Measurements from ENCODE around the gene CHAC1. TPM values are rescaled to one million over a fixed set of nuclear protein-coding genes. Genes with fewer than 3 reads are reported as not detected.
A peak's percentile ranks its signal among the peaks of the same experiment; 100 is the strongest.

Gene CHAC1
- total and polyA plus RNA-seq, 2 of the 13 experiments (the other 11 are each of a cell fraction or from before 2014, with no cell fraction given) = 0.44 TPM; not detected in 1

- TF ChIP-seq, protein P1, sequence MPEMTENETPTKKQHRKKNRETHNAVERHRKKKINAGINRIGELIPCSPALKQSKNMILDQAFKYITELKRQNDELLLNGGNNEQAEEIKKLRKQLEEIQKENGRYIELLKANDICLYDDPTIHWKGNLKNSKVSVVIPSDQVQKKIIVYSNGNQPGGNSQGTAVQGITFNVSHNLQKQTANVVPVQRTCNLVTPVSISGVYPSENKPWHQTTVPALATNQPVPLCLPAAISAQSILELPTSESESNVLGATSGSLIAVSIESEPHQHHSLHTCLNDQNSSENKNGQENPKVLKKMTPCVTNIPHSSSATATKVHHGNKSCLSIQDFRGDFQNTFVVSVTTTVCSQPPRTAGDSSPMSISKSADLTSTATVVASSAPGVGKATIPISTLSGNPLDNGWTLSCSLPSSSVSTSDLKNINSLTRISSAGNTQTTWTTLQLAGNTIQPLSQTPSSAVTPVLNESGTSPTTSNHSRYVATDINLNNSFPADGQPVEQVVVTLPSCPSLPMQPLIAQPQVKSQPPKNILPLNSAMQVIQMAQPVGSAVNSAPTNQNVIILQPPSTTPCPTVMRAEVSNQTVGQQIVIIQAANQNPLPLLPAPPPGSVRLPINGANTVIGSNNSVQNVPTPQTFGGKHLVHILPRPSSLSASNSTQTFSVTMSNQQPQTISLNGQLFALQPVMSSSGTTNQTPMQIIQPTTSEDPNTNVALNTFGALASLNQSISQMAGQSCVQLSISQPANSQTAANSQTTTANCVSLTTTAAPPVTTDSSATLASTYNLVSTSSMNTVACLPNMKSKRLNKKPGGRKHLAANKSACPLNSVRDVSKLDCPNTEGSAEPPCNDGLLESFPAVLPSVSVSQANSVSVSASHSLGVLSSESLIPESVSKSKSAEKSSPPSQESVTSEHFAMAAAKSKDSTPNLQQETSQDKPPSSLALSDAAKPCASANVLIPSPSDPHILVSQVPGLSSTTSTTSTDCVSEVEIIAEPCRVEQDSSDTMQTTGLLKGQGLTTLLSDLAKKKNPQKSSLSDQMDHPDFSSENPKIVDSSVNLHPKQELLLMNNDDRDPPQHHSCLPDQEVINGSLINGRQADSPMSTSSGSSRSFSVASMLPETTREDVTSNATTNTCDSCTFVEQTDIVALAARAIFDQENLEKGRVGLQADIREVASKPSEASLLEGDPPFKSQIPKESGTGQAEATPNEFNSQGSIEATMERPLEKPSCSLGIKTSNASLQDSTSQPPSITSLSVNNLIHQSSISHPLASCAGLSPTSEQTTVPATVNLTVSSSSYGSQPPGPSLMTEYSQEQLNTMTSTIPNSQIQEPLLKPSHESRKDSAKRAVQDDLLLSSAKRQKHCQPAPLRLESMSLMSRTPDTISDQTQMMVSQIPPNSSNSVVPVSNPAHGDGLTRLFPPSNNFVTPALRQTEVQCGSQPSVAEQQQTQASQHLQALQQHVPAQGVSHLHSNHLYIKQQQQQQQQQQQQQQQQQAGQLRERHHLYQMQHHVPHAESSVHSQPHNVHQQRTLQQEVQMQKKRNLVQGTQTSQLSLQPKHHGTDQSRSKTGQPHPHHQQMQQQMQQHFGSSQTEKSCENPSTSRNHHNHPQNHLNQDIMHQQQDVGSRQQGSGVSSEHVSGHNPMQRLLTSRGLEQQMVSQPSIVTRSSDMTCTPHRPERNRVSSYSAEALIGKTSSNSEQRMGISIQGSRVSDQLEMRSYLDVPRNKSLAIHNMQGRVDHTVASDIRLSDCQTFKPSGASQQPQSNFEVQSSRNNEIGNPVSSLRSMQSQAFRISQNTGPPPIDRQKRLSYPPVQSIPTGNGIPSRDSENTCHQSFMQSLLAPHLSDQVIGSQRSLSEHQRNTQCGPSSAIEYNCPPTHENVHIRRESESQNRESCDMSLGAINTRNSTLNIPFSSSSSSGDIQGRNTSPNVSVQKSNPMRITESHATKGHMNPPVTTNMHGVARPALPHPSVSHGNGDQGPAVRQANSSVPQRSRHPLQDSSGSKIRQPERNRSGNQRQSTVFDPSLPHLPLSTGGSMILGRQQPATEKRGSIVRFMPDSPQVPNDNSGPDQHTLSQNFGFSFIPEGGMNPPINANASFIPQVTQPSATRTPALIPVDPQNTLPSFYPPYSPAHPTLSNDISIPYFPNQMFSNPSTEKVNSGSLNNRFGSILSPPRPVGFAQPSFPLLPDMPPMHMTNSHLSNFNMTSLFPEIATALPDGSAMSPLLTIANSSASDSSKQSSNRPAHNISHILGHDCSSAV (CRISPR knock-in tag; IDR thresholded peaks at IDR 0.05; ENCODE audit: borderline replicate concordance) = no peak
- TF ChIP-seq HDAC2 (CRISPR knock-in tag; IDR thresholded peaks at IDR 0.05) (0 out of 2 replicates have a peak, but pooled peaks have one; percentile 10), ELF1 (CRISPR knock-in tag; IDR thresholded peaks at IDR 0.05) (no peak), TRIM24 (CRISPR knock-in tag; IDR thresholded peaks at IDR 0.05) (no peak), ARNT (IDR thresholded peaks at IDR 0.05) (no peak), SNRNP70 (IDR thresholded peaks at IDR 0.05; ENCODE audit: low read depth, low read length) (no peak), KLF12 (CRISPR knock-in tag; IDR thresholded peaks at IDR 0.05; ENCODE audit: borderline replicate concordance) (no peak), TAF15 (IDR thresholded peaks at IDR 0.05; ENCODE audit: low read depth, low read length, poor library complexity, severe bottlenecking) (no peak), RBFOX2 (IDR thresholded peaks at IDR 0.05; ENCODE audit: low read depth, low read length) (peak; percentile 22; the same call in 1 of the 2 replicates), ZNF501 (CRISPR knock-in tag; IDR thresholded peaks at IDR 0.05) (peak; percentile 55; the same call in 1 of the 2 replicates), PRMT3 (CRISPR knock-in tag; IDR thresholded peaks at IDR 0.05; ENCODE audit: borderline replicate concordance, low read depth) (no peak)
- TF ChIP-seq, protein P2, sequence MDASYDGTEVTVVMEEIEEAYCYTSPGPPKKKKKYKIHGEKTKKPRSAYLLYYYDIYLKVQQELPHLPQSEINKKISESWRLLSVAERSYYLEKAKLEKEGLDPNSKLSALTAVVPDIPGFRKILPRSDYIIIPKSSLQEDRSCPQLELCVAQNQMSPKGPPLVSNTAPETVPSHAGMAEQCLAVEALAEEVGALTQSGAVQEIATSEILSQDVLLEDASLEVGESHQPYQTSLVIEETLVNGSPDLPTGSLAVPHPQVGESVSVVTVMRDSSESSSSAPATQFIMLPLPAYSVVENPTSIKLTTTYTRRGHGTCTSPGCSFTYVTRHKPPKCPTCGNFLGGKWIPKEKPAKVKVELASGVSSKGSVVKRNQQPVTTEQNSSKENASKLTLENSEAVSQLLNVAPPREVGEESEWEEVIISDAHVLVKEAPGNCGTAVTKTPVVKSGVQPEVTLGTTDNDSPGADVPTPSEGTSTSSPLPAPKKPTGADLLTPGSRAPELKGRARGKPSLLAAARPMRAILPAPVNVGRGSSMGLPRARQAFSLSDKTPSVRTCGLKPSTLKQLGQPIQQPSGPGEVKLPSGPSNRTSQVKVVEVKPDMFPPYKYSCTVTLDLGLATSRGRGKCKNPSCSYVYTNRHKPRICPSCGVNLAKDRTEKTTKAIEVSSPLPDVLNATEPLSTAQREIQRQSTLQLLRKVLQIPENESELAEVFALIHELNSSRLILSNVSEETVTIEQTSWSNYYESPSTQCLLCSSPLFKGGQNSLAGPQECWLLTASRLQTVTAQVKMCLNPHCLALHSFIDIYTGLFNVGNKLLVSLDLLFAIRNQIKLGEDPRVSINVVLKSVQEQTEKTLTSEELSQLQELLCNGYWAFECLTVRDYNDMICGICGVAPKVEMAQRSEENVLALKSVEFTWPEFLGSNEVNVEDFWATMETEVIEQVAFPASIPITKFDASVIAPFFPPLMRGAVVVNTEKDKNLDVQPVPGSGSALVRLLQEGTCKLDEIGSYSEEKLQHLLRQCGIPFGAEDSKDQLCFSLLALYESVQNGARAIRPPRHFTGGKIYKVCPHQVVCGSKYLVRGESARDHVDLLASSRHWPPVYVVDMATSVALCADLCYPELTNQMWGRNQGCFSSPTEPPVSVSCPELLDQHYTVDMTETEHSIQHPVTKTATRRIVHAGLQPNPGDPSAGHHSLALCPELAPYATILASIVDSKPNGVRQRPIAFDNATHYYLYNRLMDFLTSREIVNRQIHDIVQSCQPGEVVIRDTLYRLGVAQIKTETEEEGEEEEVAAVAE (CRISPR knock-in tag; IDR thresholded peaks at IDR 0.05; ENCODE audit: borderline replicate concordance) = no peak
- TF ChIP-seq, protein P3, sequence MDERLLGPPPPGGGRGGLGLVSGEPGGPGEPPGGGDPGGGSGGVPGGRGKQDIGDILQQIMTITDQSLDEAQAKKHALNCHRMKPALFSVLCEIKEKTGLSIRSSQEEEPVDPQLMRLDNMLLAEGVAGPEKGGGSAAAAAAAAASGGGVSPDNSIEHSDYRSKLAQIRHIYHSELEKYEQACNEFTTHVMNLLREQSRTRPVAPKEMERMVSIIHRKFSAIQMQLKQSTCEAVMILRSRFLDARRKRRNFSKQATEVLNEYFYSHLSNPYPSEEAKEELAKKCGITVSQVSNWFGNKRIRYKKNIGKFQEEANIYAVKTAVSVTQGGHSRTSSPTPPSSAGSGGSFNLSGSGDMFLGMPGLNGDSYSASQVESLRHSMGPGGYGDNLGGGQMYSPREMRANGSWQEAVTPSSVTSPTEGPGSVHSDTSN (CRISPR knock-in tag; IDR thresholded peaks at IDR 0.05) = peak; percentile 18; the same call in 1 of the 2 replicates
Measured at GRCh38 chr15:40928821-40929659, 24.2 kb upstream of the CHAC1 start, which contains the start of gene DLL4 (continued).
